Suprapubic skin (tissue), 4 donors: Measurements from ENCODE around the gene MAP3K6.
"Not testable (repeated sequence)": the region's sequence is repeated elsewhere in the genome, so short reads cannot be mapped to it uniquely, and the experiment has no call there.

Experiments used
- CTCF ChIP-seq, 2 donors: fragments of 200-600 bp in 1 of 2; fragments of 450-650 bp in 1 of 2; sonication (generic) in 1 of 2; IDR thresholded peaks; one replicate each; pipeline ENCODE4 v1.5.1; 2016 to 2019; ENCODE audit warnings: antibody characterized with exemption in 2 of 2, mild to moderate bottlenecking in 1 of 2, moderate library complexity in 1 of 2
- EP300 ChIP-seq: sonication (generic); formaldehyde crosslinking; IDR thresholded peaks from one replicate; pipeline ENCODE4 v1.6.1; 2017; ENCODE audit warnings: antibody characterized with exemption
- POLR2A ChIP-seq, 2 donors: fragments of 450-650 bp; IDR thresholded peaks; one replicate each; pipeline ENCODE4 v1.6.1; 2017; ENCODE audit warnings: antibody characterized with exemption in 2 of 2, mild to moderate bottlenecking in 2 of 2, moderate library complexity in 2 of 2
- POLR2AphosphoS5 ChIP-seq, 3 donors: sonication (generic); formaldehyde crosslinking; IDR thresholded peaks; one replicate each; pipeline ENCODE4 v1.6.1; 2017; ENCODE audit warnings: antibody characterized with exemption in 3 of 3

DNA sequence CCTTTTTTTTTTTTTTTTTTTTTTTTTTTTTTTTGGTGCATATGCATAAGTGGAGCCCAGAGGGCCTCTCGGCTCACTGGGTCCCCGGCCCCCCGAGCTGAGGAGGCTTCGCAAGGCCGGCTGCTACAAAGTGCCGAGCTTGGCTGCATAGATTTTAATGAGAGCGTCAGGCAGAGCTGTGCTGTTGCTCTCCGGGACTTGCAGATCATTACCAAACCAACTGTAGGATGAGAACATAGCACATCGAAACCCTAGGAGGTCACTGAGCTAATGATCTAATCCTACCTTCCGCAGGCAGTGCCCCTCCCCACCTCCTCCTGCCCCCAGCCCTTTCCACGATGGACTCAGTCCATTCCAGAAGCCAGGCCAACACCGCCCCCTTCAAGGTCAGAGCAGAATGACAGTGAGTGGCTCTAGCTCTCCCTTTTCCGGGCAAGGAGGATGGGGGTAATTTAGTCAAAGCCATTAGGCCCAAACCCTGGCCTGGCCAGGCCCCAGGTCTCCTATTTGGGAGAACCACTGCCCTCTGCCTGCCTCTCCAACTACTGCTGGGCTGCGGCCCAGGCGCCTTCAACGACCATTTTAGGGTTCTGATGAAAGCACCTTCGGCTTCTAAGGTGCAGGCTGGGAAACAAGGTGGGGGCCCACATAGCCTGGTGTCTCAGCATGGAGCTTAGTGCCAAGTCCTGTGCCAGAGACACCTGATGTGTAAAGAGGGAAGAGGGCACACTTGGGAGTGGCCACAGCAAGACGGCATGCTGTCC lies 39.0 kb upstream of the MAP3K6 start:
- not testable (repeated sequence) for TF ChIP-seq POLR2A (IDR thresholded peaks at IDR 0.05); CTCF (IDR thresholded peaks at IDR 0.05); EP300; POLR2AphosphoS5 (IDR thresholded peaks at IDR 0.05)
